ENCODE measurements around the gene MAJIN.
A peak's percentile ranks its signal among the peaks of the same experiment; 100 is the strongest.

- TF ChIP-seq CTCF (IDR thresholded peaks at IDR 0.05) = no peak
- no peak for TF ChIP-seq POLR2A (IDR thresholded peaks at IDR 0.05)
- TF ChIP-seq POLR2AphosphoS5 (IDR thresholded peaks at IDR 0.05) = peak in 2 of 4 donors; percentile 48 to 63
These were observed 17.7 kb downstream of the MAJIN start for GRCh38 chr11:64954201-64954600.
